Subcutaneous abdominal adipose tissue (tissue), 5 donors: ENCODE results near the gene CCRL2.

ENCODE experiments used
- H3K27ac ChIP-seq: one replicate; pipeline ENCODE4 v1.7.0; 2013; ENCODE audit warnings: low read depth, mild to moderate bottlenecking, inconsistent platforms, low read length, moderate library complexity
- H3K27me3 ChIP-seq, 5 donors: one replicate each; pipeline ENCODE4 v1.7.0; 2013; ENCODE audit warnings: low read length in 5 of 5, inconsistent platforms in 1 of 5; ENCODE audit not compliant: control insufficient read depth in 5 of 5, insufficient read depth in 4 of 5
- H3K36me3 ChIP-seq, 5 donors: one replicate each; pipeline ENCODE4 v1.7.0; 2013; ENCODE audit warnings: low read length in 5 of 5; ENCODE audit not compliant: control insufficient read depth in 5 of 5, insufficient read depth in 5 of 5
- H3K4me1 ChIP-seq, 5 donors: one replicate each; pipeline ENCODE4 v1.7.0; 2013; ENCODE audit warnings: low read length in 5 of 5, mild to moderate bottlenecking in 3 of 5, moderate library complexity in 1 of 5; ENCODE audit not compliant: control insufficient read depth in 5 of 5, insufficient read depth in 5 of 5
- H3K4me3 ChIP-seq, 5 donors: one replicate each; pipeline ENCODE4 v1.7.0; 2013; ENCODE audit warnings: low read length in 5 of 5, low read depth in 1 of 5
- H3K9ac ChIP-seq, 5 donors: one replicate each; pipeline ENCODE4 v1.7.0; 2013; ENCODE audit warnings: low read length in 5 of 5, mild to moderate bottlenecking in 4 of 5, moderate library complexity in 3 of 5
- H3K9me3 ChIP-seq, 5 donors: one replicate each; pipeline ENCODE4 v1.7.0; 2013; ENCODE audit warnings: low read length in 5 of 5; ENCODE audit not compliant: control insufficient read depth in 5 of 5
- donor health status: healthy.
- donor health status: healthy.
- donor health status: healthy.
- donor health status: healthy.
- donor health status: healthy.

CCRL2 gene

GRCh38 chr3:46455231-46456115 is 48.4 kb downstream of the CCRL2 start:
- peaks cover 0 to 26% (median 11%) of the 10 kb centered on the region in 5 donors for H3K36me3 ChIP-seq
- H3K9me3 ChIP-seq = peaks cover 0 to 4% (median 0%) of the 10 kb centered on the region in 5 donors
- H3K4me3 ChIP-seq = no peak overlapping the region
- H3K27ac ChIP-seq = no peak overlapping the region
- H3K9ac ChIP-seq = no peak overlapping the region
- peaks cover 0 to 4% (median 1%) of the 10 kb centered on the region in 5 donors for H3K27me3 ChIP-seq
- no peaks in the 10 kb centered on the region for H3K4me1 ChIP-seq

DNA sequence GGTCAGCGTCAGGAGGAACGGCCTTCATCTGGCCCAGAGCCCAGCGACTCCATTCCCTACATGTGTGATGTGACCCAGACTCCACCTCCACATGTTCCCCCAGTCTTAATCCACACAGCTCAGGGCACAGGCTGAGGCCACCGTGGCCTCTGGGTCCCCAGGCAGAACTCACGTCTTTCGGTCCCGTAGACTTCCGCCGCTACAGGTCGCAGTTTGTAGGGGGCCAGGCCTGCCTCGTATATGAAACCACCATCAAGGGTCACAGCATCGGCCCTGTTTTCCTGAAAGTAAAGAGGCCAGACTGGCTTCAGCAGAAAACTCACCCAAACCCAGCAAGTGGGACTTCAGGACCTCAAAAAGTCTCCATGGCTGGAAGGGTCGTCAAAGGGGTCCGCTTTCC is 49.1 kb downstream of the CCRL2 start:
- H3K27ac ChIP-seq = no peak overlapping the region
- peaks cover 0 to 24% (median 11%) of the 10 kb centered on the region in 5 donors for H3K36me3 ChIP-seq
- H3K27me3 ChIP-seq = peaks cover 0 to 2% (median 0%) of the 10 kb centered on the region in 5 donors
- H3K4me3 ChIP-seq = no peak overlapping the region
- peaks cover 0 to 6% (median 0%) of the 10 kb centered on the region in 5 donors for H3K9me3 ChIP-seq
- no peak overlapping the region for H3K9ac ChIP-seq
- H3K4me1 ChIP-seq = no peaks in the 10 kb centered on the region
